ENCODE data around the gene CABS1. TPM values are rescaled to one million over a fixed set of nuclear protein-coding genes. Genes with fewer than 3 reads are reported as not detected.

The CABS1 gene
- total RNA-seq = not detected in 2 replicates

GRCh38 chr4:70334681-70335080 is at the start of gene CABS1:
Gene CABS1 (plus strand): TSS chr4:70334981. CDS start chr4:70335040, 59 bp downstream.

GRCh38 chr4:70360460-70360859 is 25.7 kb downstream of the CABS1 start, which contains the start of gene SMR3A:
Gene SMR3A (plus strand): TSS chr4:70360760. CDS start chr4:70362116, 1,356 bp downstream.

GRCh38 chr4:70382691-70383181 is 48.0 kb downstream of the CABS1 start, which contains the start of gene SMR3B:
Gene SMR3B (plus strand): TSS chr4:70383131. CDS start chr4:70384511, 1,380 bp downstream.

Other genes with a start within 250 kb of the CABS1 start
- not detected in 2 replicates for gene PRR27, start 180.7 kb upstream of the CABS1 start, total RNA-seq
- not detected in 2 replicates for gene ODAM, start 139.3 kb upstream of the CABS1 start, total RNA-seq
- not detected in 2 replicates for gene FDCSP, start 108.9 kb upstream of the CABS1 start, total RNA-seq
- not detected in 2 replicates for gene CSN3, start 92.4 kb upstream of the CABS1 start, total RNA-seq
- gene SMR3A, start 25.8 kb downstream of the CABS1 start, total RNA-seq = not detected in 2 replicates
- gene SMR3B, start 48.1 kb downstream of the CABS1 start, total RNA-seq = 0.22 TPM in 1 of 2 replicates, not detected in the other
- not detected in 2 replicates for gene OPRPN, start 63.0 kb downstream of the CABS1 start, total RNA-seq
- gene MUC7, start 137.2 kb downstream of the CABS1 start, total RNA-seq = not detected in 2 replicates
- gene AMTN, start 183.6 kb downstream of the CABS1 start, total RNA-seq = not detected in 2 replicates